Peyer's patch (tissue), 4 donors: Measurements from ENCODE around the gene KDM1A.

Source experiments
- POLR2A ChIP-seq, 2 donors: fragments of 450-650 bp; IDR thresholded peaks; one replicate each; pipeline ENCODE4 v1.5.1; 2017; ENCODE audit warnings: antibody characterized with exemption in 2 of 2, mild to moderate bottlenecking in 2 of 2, moderate library complexity in 2 of 2
- TF ChIP-seq, protein P1 (sequence below), 6 experiments: fragments of 450-650 bp in 4 of 6; fragments of 200-600 bp in 2 of 6; sonication (generic) in 1 of 6; IDR thresholded peaks; one replicate each; pipeline ENCODE4 v1.5.1; 2017 to 2019; ENCODE audit warnings: antibody characterized with exemption in 6 of 6, mild to moderate bottlenecking in 3 of 6, moderate library complexity in 1 of 6

DNA sequence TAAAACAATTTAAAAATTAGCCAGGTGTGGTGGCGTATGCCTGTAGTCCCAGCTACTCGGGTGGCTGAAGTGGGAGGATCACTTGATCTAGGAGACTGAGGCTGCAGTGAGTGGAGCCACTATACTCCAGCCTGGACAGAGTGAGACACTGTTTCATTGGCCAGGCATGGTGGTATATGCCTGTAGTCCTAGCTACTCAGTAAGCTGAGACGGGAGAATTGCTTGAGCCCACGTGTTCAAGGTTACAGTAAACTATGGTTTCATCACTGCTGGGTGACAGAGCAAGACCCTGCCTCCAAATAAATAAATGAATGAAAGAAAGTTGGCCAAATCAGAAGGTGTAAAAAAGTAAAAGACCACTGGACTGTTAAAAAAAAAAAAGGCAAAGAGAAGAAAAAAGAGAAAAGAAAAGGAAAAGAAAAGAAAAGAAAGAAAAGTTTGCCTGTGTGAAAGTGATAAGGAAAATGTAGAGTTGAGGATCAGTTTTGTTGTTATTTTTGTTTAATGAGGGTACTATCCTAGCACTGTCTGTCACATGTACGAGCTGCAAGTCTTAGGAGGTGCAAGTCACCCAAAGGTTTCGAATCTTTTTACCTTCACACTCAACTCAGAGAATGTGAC is 97.1 kb downstream of the KDM1A start:
- TF ChIP-seq, protein P1, sequence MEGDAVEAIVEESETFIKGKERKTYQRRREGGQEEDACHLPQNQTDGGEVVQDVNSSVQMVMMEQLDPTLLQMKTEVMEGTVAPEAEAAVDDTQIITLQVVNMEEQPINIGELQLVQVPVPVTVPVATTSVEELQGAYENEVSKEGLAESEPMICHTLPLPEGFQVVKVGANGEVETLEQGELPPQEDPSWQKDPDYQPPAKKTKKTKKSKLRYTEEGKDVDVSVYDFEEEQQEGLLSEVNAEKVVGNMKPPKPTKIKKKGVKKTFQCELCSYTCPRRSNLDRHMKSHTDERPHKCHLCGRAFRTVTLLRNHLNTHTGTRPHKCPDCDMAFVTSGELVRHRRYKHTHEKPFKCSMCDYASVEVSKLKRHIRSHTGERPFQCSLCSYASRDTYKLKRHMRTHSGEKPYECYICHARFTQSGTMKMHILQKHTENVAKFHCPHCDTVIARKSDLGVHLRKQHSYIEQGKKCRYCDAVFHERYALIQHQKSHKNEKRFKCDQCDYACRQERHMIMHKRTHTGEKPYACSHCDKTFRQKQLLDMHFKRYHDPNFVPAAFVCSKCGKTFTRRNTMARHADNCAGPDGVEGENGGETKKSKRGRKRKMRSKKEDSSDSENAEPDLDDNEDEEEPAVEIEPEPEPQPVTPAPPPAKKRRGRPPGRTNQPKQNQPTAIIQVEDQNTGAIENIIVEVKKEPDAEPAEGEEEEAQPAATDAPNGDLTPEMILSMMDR (IDR thresholded peaks at IDR 0.05), result no peak
- no peak for TF ChIP-seq POLR2A (IDR thresholded peaks at IDR 0.05)
